ENCODE results near the gene PANK4. TPM values are rescaled to one million over a fixed set of nuclear protein-coding genes. Genes with fewer than 3 reads are reported as not detected.

PANK4 gene
- total RNA-seq, 1 donor from 2014 or later, result 42.5 TPM

- no peak for TF ChIP-seq CTCF (IDR thresholded peaks at IDR 0.05; ENCODE audit: unreplicated experiment)
- H3K27ac Mint-ChIP-seq, result no peak overlapping the region
- no peaks in the 10 kb centered on the region for H3K4me1 Mint-ChIP-seq (ENCODE audit: low read depth)
- no peaks in the 10 kb centered on the region for H3K27me3 Mint-ChIP-seq
- H3K4me3 Mint-ChIP-seq (ENCODE audit: low read depth), result no peak overlapping the region
- no peaks in the 10 kb centered on the region for H3K9me3 Mint-ChIP-seq (ENCODE audit: low read depth)
- H3K36me3 Mint-ChIP-seq (ENCODE audit: insufficient read depth), result no peaks in the 10 kb centered on the region
- DNase-seq (ENCODE audit: low spot score, unreplicated experiment), result no peak
These were observed 26.3 kb downstream of the PANK4 start for GRCh38 chr1:2499986-2500596.

- Mint-ChIP-seq H3K4me1 (ENCODE audit: low read depth) (no peaks in the 10 kb centered on the region), H3K36me3 (ENCODE audit: insufficient read depth) (no peaks in the 10 kb centered on the region), H3K9me3 (ENCODE audit: low read depth) (no peaks in the 10 kb centered on the region), H3K4me3 (ENCODE audit: low read depth) (no peak overlapping the region), H3K27ac (no peak overlapping the region), H3K27me3 (no peaks in the 10 kb centered on the region)
- TF ChIP-seq CTCF (IDR thresholded peaks at IDR 0.05; ENCODE audit: unreplicated experiment), result no peak
- DNase-seq (ENCODE audit: low spot score, unreplicated experiment), result no peak
These were observed 27.1 kb downstream of the PANK4 start for GRCh38 chr1:2499260-2499659.

DNA sequence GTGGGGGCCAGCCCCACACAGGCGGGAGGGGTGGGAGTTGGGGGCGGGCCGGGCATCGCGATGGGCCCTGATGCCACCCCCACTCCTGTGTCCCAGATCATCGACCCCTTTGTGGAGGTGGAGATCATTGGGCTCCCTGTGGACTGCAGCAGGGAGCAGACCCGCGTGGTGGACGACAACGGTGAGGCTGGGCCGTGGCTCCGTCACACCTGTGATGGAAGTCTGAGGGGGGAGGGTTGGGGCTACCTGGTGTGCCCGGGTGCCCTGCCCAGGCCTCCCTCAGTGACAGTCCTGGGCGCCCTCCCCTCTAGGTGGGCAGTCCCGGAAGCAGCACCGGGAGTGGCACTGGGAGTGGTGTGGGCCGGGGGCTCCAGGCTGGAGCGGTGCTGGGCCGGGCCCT is 27.7 kb downstream of the PANK4 start:
- no peak for DNase-seq (ENCODE audit: low spot score, unreplicated experiment)

DNA sequence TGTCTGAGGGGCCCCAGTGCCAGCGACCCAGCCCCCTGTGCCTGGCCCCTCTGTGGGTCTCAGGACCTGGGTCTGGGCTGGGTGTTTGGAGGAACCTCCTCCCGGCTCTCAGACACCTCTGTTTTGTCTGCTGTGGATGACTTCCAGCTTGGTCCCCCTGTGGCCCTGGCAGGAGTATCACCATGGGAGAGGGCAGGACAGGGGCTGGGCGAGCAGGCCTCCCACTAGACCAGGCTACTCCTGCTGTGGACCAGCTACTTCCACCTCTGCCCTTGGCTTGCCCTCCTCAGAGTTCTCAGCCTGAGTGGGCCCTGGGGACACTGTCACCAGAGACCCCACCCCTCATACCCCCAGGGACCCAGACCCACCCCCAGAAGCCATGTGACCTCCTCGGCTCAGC is 28.5 kb downstream of the PANK4 start:
- Mint-ChIP-seq H3K27ac (no peak overlapping the region), H3K4me3 (ENCODE audit: low read depth) (no peak overlapping the region), H3K36me3 (ENCODE audit: insufficient read depth) (no peaks in the 10 kb centered on the region)

More for the DNA sequence above, 27.7 kb downstream of the PANK4 start:
- H3K4me3 Mint-ChIP-seq (ENCODE audit: low read depth), result no peak overlapping the region
- H3K4me1 Mint-ChIP-seq (ENCODE audit: low read depth), result no peaks in the 10 kb centered on the region
- no peak for TF ChIP-seq CTCF (IDR thresholded peaks at IDR 0.05; ENCODE audit: unreplicated experiment)
- H3K27ac Mint-ChIP-seq, result no peak overlapping the region
- no peaks in the 10 kb centered on the region for H3K27me3 Mint-ChIP-seq
- H3K9me3 Mint-ChIP-seq (ENCODE audit: low read depth), result no peaks in the 10 kb centered on the region
- no peaks in the 10 kb centered on the region for H3K36me3 Mint-ChIP-seq (ENCODE audit: insufficient read depth)

DNA sequence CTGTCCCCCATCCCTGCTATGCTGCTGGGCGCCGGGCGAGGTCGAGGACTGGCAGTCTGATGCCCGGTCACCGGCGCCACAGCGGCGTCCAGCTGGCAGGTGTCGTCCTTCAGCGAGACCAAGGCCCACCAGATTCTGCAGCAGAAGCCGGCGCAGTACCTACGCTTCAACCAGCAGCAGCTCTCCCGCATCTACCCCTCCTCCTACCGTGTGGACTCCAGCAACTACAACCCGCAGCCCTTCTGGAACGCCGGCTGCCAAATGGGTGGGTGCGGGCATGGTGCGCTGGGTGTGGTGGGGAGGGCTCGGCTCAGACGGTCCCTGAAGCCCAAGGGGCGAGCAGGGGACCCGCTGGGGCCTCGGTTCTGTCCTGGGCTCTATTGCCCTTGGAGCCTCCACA is 29.6 kb downstream of the PANK4 start:
- Mint-ChIP-seq H3K27me3 (peaks cover 2% of the 10 kb centered on the region), H3K4me1 (ENCODE audit: low read depth) (no peaks in the 10 kb centered on the region), H3K27ac (no peak overlapping the region), H3K9me3 (ENCODE audit: low read depth) (no peaks in the 10 kb centered on the region), H3K4me3 (ENCODE audit: low read depth) (no peak overlapping the region), H3K36me3 (ENCODE audit: insufficient read depth) (no peaks in the 10 kb centered on the region)
- no peak for DNase-seq (ENCODE audit: low spot score, unreplicated experiment)
- TF ChIP-seq CTCF (IDR thresholded peaks at IDR 0.05; ENCODE audit: unreplicated experiment), result no peak

More for the DNA sequence above, 28.5 kb downstream of the PANK4 start:
- Mint-ChIP-seq H3K4me1 (ENCODE audit: low read depth) (no peaks in the 10 kb centered on the region), H3K9me3 (ENCODE audit: low read depth) (no peaks in the 10 kb centered on the region), H3K27me3 (peaks cover 2% of the 10 kb centered on the region)
- no peak for DNase-seq (ENCODE audit: low spot score, unreplicated experiment)
- TF ChIP-seq CTCF (IDR thresholded peaks at IDR 0.05; ENCODE audit: unreplicated experiment), result no peak

All from progenitor cell of endocrine pancreas (in vitro differentiated cells).